OCI-LY7 (cell line): Measurements from ENCODE around the gene CIART. TPM values are rescaled to one million over a fixed set of nuclear protein-coding genes. Genes with fewer than 3 reads are reported as not detected.
A peak's percentile ranks its signal among the peaks of the same experiment; 100 is the strongest.

Experiments used
- BruUV-seq: library from RNA; stranded (reverse); fragments of 400-500 nt; replicated peaks from 2 replicates; lab custom pipeline; 2021; lab: Mats Ljungman, UMichigan
- CTCF ChIA-PET: fragments of 300-600 bp; sonication (Branson Sonifier 250); formaldehyde crosslinking; loops from one replicate; lab custom pipeline; 2022; ENCODE audit warnings: antibody characterized with exemption; ENCODE audit not compliant: unreplicated experiment; lab: Charles Lee
- POLR2A ChIA-PET: fragments of 300-600 bp; sonication (Branson Sonifier 250); formaldehyde crosslinking; loops from one replicate; lab custom pipeline; 2022; ENCODE audit warnings: antibody characterized with exemption; lab: Charles Lee
- DNase-seq: peaks from one replicate; pipeline ENCODE4 v3.0.0-alpha.2; 2015; ENCODE audit warnings: low spot score
- H2AFZ ChIP-seq: fragments of 200-600 bp; sonication (generic), shearing (Covaris generic); 2 replicates; pipeline ENCODE4 v1.6.1; 2014; ENCODE audit warnings: mild to moderate bottlenecking, antibody characterized with exemption, low read length, moderate library complexity
- H3K27ac ChIP-seq: fragments of 200-600 bp; sonication (generic); 2 replicates; pipeline ENCODE4 v1.5.1; 2014; ENCODE audit warnings: mixed run types, low read depth, mild to moderate bottlenecking, moderate library complexity, low read length, inconsistent platforms; ENCODE audit not compliant: poor library complexity, severe bottlenecking
- H3K36me3 ChIP-seq: fragments of 200-600 bp; sonication (generic); 2 replicates; pipeline ENCODE4 v1.6.1; 2014; ENCODE audit warnings: mild to moderate bottlenecking, antibody characterized with exemption, low read length, moderate library complexity, mixed read lengths; ENCODE audit not compliant: insufficient read depth
- H3K4me1 ChIP-seq: fragments of 200-600 bp; sonication (generic); 2 replicates; pipeline ENCODE4 v1.5.1; 2014; ENCODE audit warnings: mild to moderate bottlenecking, low read length; ENCODE audit not compliant: insufficient read depth, poor library complexity, severe bottlenecking
- H3K4me2 ChIP-seq: fragments of 200-600 bp; sonication (generic); 2 replicates; pipeline ENCODE4 v1.6.1; 2014; ENCODE audit warnings: mild to moderate bottlenecking, low read length
- H3K4me3 ChIP-seq: fragments of 200-600 bp; sonication (generic); 2 replicates; pipeline ENCODE4 v1.5.1; 2014; ENCODE audit warnings: mild to moderate bottlenecking, low read depth, low read length; ENCODE audit not compliant: poor library complexity, severe bottlenecking
- H3K79me2 ChIP-seq: fragments of 200-600 bp; sonication (generic); 2 replicates; pipeline ENCODE4 v1.6.1; 2016; ENCODE audit warnings: low read depth, mild to moderate bottlenecking, low read length, moderate library complexity, mixed read lengths; ENCODE audit not compliant: insufficient read depth
- H3K9me2 ChIP-seq: fragments of 200-600 bp; sonication (generic); 2 replicates; pipeline ENCODE4 v1.6.1; 2016; ENCODE audit warnings: mild to moderate bottlenecking, low read length, mixed read lengths; ENCODE audit not compliant: insufficient read depth
- H3K9me3 ChIP-seq: fragments of 200-600 bp; sonication (generic); 2 replicates; pipeline ENCODE4 v1.6.1; 2014; ENCODE audit warnings: mild to moderate bottlenecking, mixed run types, low read length, mixed read lengths
- H4K20me1 ChIP-seq: fragments of 200-600 bp; sonication (generic); 2 replicates; pipeline ENCODE4 v1.6.1; 2014; ENCODE audit warnings: mild to moderate bottlenecking, antibody characterized with exemption, low read length, moderate library complexity, mixed read lengths; ENCODE audit not compliant: insufficient read depth
- EZH2phosphoT487 ChIP-seq: fragments of 200-600 bp; sonication (generic); IDR thresholded peaks from 2 replicates; pipeline ENCODE4 v1.6.1; 2018; ENCODE audit warnings: low read depth, borderline replicate concordance, mild to moderate bottlenecking, mixed run types, antibody characterized with exemption, low read length, moderate library complexity, mixed read lengths
- intact Hi-C: fragments of 100-400 bp; cut with micrococcal nuclease; formaldehyde crosslinking; loops from one replicate; pipeline ENCODE4 v1.10.0; 2022; ENCODE audit not compliant: unreplicated experiment
- total RNA-seq, 2 experiments: library from RNA; depleted of rRNA in 1 of 2; stranded (reverse); fragments of >200 nt in 1 of 2; shearing (Covaris generic) in 1 of 2; gene quantifications; 2 replicates each; pipeline ENCODE4 v1.2.3, GENCODE V29; 2014 to 2022
- TF ChIP-seq, protein P1 (sequence below): fragments of 200-600 bp; sonication (generic); conservative IDR thresholded peaks from 2 replicates; pipeline ENCODE4 v1.5.1; 2014; ENCODE audit warnings: mild to moderate bottlenecking, antibody characterized with exemption, low read length, moderate library complexity, mixed read lengths

CIART gene
- total RNA-seq, 2 experiments from 2014 or later, result 0.68 TPM; not detected in 1

DNA sequence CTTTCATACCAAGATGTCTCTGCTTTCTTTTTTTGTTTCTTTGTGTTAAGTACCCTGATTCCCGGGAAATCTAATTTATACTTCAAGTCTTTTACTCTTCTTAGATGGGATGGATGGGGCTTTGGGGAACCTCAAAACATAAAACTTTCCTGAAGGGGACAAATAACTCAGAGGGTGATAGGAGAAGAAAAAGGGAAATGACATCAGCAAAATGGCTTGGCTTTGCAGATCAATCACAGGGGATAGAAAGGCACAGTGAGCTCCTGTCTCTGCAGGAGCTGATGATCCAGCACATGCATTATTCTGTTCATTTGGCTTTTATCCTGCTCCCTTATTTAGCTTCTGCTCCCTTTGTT lies 26.2 kb upstream of the CIART start:
- H2AFZ ChIP-seq, result peak overlapping the region; percentile 89
- intact Hi-C loops, result loop anchor here (10.0 kb wide), 1 partner anchor 269 kb away; no protein-coding TSS in a partner anchor
- no peak overlapping the region for H3K4me3 ChIP-seq

GRCh38 chr1:150256554-150257341 lies 25.6 kb upstream of the CIART start:
- BruUV-seq, result no TSS peak
- ChIA-PET POLR2A (interaction anchor here (0.9 kb wide), 1 partner anchor 25 kb away, joined by 3 read pairs; no protein-coding TSS in a partner anchor), CTCF (interaction anchor here (0.6 to 1.1 kb wide), 2 partner anchors 25 to 260 kb away, joined by 4 read pairs; no protein-coding TSS in a partner anchor)
- no peak overlapping the region; the same call in 1 of the 2 replicates for H2AFZ ChIP-seq
- H3K4me1 ChIP-seq, result peaks cover 14% of the 10 kb centered on the region
- H3K9me3 ChIP-seq, result no peaks in the 10 kb centered on the region
- no peaks in the 10 kb centered on the region for H3K9me2 ChIP-seq
- H3K79me2 ChIP-seq, result no peaks in the 10 kb centered on the region
- H3K4me3 ChIP-seq, result no peak overlapping the region
- no peaks in the 10 kb centered on the region for H3K36me3 ChIP-seq
- H3K27ac ChIP-seq, result no peak overlapping the region
- intact Hi-C loops, result loop anchor here (10.0 kb wide), 1 partner anchor 268 kb away; no protein-coding TSS in a partner anchor
- no peak for DNase-seq
- no peak for TF ChIP-seq EZH2phosphoT487
- TF ChIP-seq, protein P1, sequence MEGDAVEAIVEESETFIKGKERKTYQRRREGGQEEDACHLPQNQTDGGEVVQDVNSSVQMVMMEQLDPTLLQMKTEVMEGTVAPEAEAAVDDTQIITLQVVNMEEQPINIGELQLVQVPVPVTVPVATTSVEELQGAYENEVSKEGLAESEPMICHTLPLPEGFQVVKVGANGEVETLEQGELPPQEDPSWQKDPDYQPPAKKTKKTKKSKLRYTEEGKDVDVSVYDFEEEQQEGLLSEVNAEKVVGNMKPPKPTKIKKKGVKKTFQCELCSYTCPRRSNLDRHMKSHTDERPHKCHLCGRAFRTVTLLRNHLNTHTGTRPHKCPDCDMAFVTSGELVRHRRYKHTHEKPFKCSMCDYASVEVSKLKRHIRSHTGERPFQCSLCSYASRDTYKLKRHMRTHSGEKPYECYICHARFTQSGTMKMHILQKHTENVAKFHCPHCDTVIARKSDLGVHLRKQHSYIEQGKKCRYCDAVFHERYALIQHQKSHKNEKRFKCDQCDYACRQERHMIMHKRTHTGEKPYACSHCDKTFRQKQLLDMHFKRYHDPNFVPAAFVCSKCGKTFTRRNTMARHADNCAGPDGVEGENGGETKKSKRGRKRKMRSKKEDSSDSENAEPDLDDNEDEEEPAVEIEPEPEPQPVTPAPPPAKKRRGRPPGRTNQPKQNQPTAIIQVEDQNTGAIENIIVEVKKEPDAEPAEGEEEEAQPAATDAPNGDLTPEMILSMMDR, result no peak
- H4K20me1 ChIP-seq, result no peaks in the 10 kb centered on the region
- H3K4me2 ChIP-seq, result no peak overlapping the region

More for the DNA sequence above, 26.2 kb upstream of the CIART start:
- ChIA-PET CTCF (interaction anchor here (0.5 to 1.1 kb wide), 3 partner anchors 25 to 532 kb away, joined by 3 to 4 read pairs (median 4); no protein-coding TSS in a partner anchor), POLR2A (interaction anchor here (0.9 kb wide), 1 partner anchor 25 kb away, joined by 3 read pairs; no protein-coding TSS in a partner anchor)
- no peaks in the 10 kb centered on the region for H4K20me1 ChIP-seq
- no peaks in the 10 kb centered on the region for H3K36me3 ChIP-seq
- TF ChIP-seq EZH2phosphoT487, result no peak
- TF ChIP-seq, protein P1, result peak; percentile 2; the same call in 1 of the 2 replicates
- H3K9me3 ChIP-seq, result no peaks in the 10 kb centered on the region
- DNase-seq, result no peak
- BruUV-seq, result no TSS peak
- H3K4me2 ChIP-seq, result peak overlapping the region; percentile 65
- H3K4me1 ChIP-seq, result peaks cover 14% of the 10 kb centered on the region
- H3K27ac ChIP-seq, result no peak overlapping the region
- no peaks in the 10 kb centered on the region for H3K9me2 ChIP-seq
- no peaks in the 10 kb centered on the region for H3K79me2 ChIP-seq
